Measurements from ENCODE around the gene ZDHHC9. TPM values are rescaled to one million over a fixed set of nuclear protein-coding genes. Genes with fewer than 3 reads are reported as not detected.

Gene ZDHHC9
- total and polyA plus RNA-seq, 4 experiments from 2014 or later = 5.1 to 8.1 (median 5.8) TPM

- no peaks in the 10 kb centered on the region for H3K27me3 Mint-ChIP-seq
- CTCF ChIA-PET (ENCODE audit: partially characterized antibody) = interaction anchor here (0.9 to 5.2 kb wide), 6 partner anchors 7 to 54 kb away, joined by 5 to 30 read pairs (median 16); no protein-coding TSS in a partner anchor
- H3K9me3 Mint-ChIP-seq = no peaks in the 10 kb centered on the region
- peaks cover 12% of the 10 kb centered on the region for H3K36me3 ChIP-seq (ENCODE audit: insufficient read depth, low read length)
- H3K9me3 ChIP-seq (ENCODE audit: control insufficient read depth in 1 of 2, low read length in 2 of 2) = no peaks in the 10 kb centered on the region
- intact Hi-C loops (cut with micrococcal nuclease) = no loop called here
- peak overlapping the region; percentile 62 for H3K27ac ChIP-seq (ENCODE audit: low read depth, low read length)
- no peaks in the 10 kb centered on the region for H3K27me3 ChIP-seq (ENCODE audit: insufficient read depth, low read length)
- peaks cover 35 to 87% (median 64%) of the 10 kb centered on the region in 4 donors for H3K4me1 Mint-ChIP-seq
- H3K27ac Mint-ChIP-seq = peak overlapping the region; percentile 86 to 95 (median 92)
- H3K36me3 Mint-ChIP-seq = peaks cover 18 to 35% of the 10 kb centered on the region in 2 donors
- DNase-seq = no peak
- peak overlapping the region; percentile 75 to 86 for H3K4me3 ChIP-seq (ENCODE audit: low read length in 2 of 2)
- POLR2A ChIA-PET (ENCODE audit: partially characterized antibody) = interaction anchor here (0.6 to 39.3 kb wide), 10 partner anchors 6 to 457 kb away, joined by 3 to 1390 read pairs (median 4); partner anchors contain the start of gene SASH3
- peaks cover 70% of the 10 kb centered on the region for H3K4me1 ChIP-seq (ENCODE audit: insufficient read depth, low read length)
- peak overlapping the region; percentile 81 to 97 (median 88) for H3K4me3 Mint-ChIP-seq
Observed at GRCh38 chrX:129779086-129779672, 64.5 kb downstream of the ZDHHC9 start.

DNA sequence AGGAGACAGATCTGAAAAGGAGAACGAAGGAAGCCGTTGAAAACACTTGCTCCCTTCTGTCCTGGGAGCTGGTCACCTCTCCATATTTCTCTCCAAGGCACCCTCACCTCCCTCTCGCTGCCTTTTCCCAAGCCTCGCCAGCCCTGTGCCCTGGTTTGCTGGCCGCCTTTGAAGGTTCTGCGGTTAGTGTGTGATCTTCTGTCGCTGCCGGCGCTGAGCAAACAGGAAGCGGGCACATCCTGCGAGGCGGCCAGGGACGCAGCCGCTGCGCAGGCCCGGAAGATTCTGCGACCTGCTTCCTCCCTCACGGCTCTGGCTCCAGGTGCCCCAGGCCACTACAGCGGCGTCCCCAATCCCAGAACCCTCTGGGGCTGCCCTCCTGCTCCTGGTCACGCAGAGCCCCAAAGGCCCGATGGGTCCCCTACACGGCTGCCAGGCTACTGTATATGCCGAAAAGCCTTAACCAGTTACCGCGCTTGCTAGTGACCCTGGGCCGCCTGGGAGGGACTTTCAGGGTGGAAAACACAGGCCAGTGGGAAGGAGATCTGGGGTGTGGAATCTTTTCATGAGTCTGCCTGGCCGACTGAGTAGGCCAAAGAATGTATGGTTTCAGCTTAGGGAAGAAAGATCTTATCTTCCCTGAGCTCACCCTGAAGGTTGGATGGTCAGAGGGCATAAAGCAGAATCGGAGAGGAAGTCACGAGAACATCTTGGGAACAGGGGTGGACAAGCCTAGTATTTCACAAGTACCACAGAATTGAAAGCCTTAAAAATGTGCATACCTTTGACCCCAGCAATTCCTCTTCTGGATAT, 66.3 kb downstream of the ZDHHC9 start:
- no peaks in the 10 kb centered on the region for H3K36me3 ChIP-seq (ENCODE audit: insufficient read depth, low read length)
- Mint-ChIP-seq H3K27ac (peak overlapping the region; percentile 86 to 97 (median 93)), H3K36me3 (peaks cover 4 to 20% of the 10 kb centered on the region in 2 donors), H3K9me3 (no peaks in the 10 kb centered on the region), H3K4me1 (peaks cover 37 to 86% (median 63%) of the 10 kb centered on the region in 4 donors), H3K4me3 (peak overlapping the region; percentile 80 to 90 (median 84)), H3K27me3 (no peaks in the 10 kb centered on the region)
- peak overlapping the region; percentile 62 for H3K27ac ChIP-seq (ENCODE audit: low read depth, low read length)
- POLR2A ChIA-PET (ENCODE audit: partially characterized antibody) = interaction anchor here (0.8 to 39.3 kb wide), 6 partner anchors 8 to 176 kb away, joined by 3 to 1390 read pairs (median 12); partner anchors contain the start of genes SASH3 and UTP14A
- H3K27me3 ChIP-seq (ENCODE audit: insufficient read depth, low read length) = no peaks in the 10 kb centered on the region
- DNase-seq = peak; percentile 74 to 82 (median 80)
- intact Hi-C loops (cut with micrococcal nuclease) = loop anchor here (1.0 kb wide), 1 partner anchor 8 kb away; no protein-coding TSS in a partner anchor
- CTCF ChIA-PET (ENCODE audit: partially characterized antibody) = interaction anchor here (1.2 to 4.4 kb wide), 9 partner anchors 9 to 52 kb away, joined by 3 to 21 read pairs (median 5); no protein-coding TSS in a partner anchor
- peaks cover 70% of the 10 kb centered on the region for H3K4me1 ChIP-seq (ENCODE audit: insufficient read depth, low read length)
- H3K9me3 ChIP-seq (ENCODE audit: control insufficient read depth in 1 of 2, low read length in 2 of 2) = no peaks in the 10 kb centered on the region
- H3K4me3 ChIP-seq (ENCODE audit: low read length in 2 of 2) = peak overlapping the region in 1 of 2 donors; percentile 59

GRCh38 chrX:129773649-129774458, 69.8 kb downstream of the ZDHHC9 start:
- Histone ChIP-seq H3K4me1 (ENCODE audit: insufficient read depth, low read length) (peaks cover 92% of the 10 kb centered on the region), H3K4me3 (ENCODE audit: low read length in 2 of 2) (no peak overlapping the region), H3K9me3 (ENCODE audit: control insufficient read depth in 1 of 2, low read length in 2 of 2) (no peaks in the 10 kb centered on the region), H3K27me3 (ENCODE audit: insufficient read depth, low read length) (no peaks in the 10 kb centered on the region), H3K36me3 (ENCODE audit: insufficient read depth, low read length) (no peaks in the 10 kb centered on the region), H3K27ac (ENCODE audit: low read depth, low read length) (peak overlapping the region; percentile 26)
- ChIA-PET POLR2A (ENCODE audit: partially characterized antibody) (interaction anchor here (1.0 to 39.3 kb wide), 3 partner anchors 6 to 27 kb away, joined by 3 to 1390 read pairs (median 1390); partner anchors contain the start of gene SASH3), CTCF (ENCODE audit: partially characterized antibody) (interaction anchor here (1.6 to 4.1 kb wide), 4 partner anchors 7 to 49 kb away, joined by 4 to 30 read pairs (median 11); partner anchors contain the start of gene SASH3)
- DNase-seq = peak in 1 of 5 donors; percentile 58
- H3K9me3 Mint-ChIP-seq = no peaks in the 10 kb centered on the region
- no peaks in the 10 kb centered on the region for H3K36me3 Mint-ChIP-seq
- H3K4me3 Mint-ChIP-seq = peak overlapping the region in 7 of 8 donors; percentile 2 to 83 (median 41)
- intact Hi-C loops (cut with micrococcal nuclease) = no loop called here
- H3K27ac Mint-ChIP-seq = peak overlapping the region; percentile 50 to 96 (median 86)
- no peaks in the 10 kb centered on the region for H3K27me3 Mint-ChIP-seq
- H3K4me1 Mint-ChIP-seq = peaks cover 42 to 90% (median 65%) of the 10 kb centered on the region in 4 donors

DNA sequence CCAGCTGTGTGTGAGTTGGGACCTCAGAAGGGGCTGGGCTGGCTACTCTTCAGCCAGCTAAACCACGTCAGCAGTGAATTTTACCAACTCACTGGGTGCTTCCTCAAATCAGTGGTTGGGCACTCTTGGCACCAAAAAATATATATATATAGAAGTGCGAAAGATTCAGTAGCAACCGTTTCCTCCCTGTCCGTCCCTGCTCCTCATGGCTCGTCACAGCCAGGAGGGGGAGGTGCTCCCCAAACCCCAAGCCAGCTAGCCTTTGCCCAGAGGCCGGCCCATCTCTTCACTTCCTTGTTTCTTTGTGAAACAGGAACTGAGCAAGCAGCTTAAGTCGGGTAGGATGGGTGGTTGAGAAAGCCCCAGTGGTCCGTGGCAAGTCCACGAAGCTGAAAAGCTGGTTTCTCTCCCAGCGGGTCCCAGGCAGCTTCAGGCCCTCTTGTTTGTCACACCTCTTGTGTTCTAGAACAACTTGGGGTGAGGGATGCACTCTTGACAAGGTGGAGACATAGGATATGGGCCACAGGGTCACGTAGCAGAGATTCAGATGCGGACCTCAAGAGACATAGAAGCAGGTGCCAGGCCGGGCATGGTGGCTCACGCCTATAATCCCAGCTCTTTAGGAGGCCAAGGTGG, 70.8 kb downstream of the ZDHHC9 start:
- H3K27ac ChIP-seq (ENCODE audit: low read depth, low read length) = peak overlapping the region; percentile 26
- no peaks in the 10 kb centered on the region for H3K9me3 ChIP-seq (ENCODE audit: control insufficient read depth in 1 of 2, low read length in 2 of 2)
- peaks cover 45 to 92% (median 69%) of the 10 kb centered on the region in 4 donors for H3K4me1 Mint-ChIP-seq
- H3K9me3 Mint-ChIP-seq = no peaks in the 10 kb centered on the region
- POLR2A ChIA-PET (ENCODE audit: partially characterized antibody) = interaction anchor here (1.0 to 39.3 kb wide), 3 partner anchors 5 to 26 kb away, joined by 3 to 1390 read pairs (median 1390); partner anchors contain the start of gene SASH3
- intact Hi-C loops (cut with micrococcal nuclease) = no loop called here
- H3K4me3 Mint-ChIP-seq = peak overlapping the region in 7 of 8 donors; percentile 59 to 84 (median 72)
- no peaks in the 10 kb centered on the region for H3K27me3 Mint-ChIP-seq
- no peaks in the 10 kb centered on the region for H3K36me3 Mint-ChIP-seq
- no peaks in the 10 kb centered on the region for H3K27me3 ChIP-seq (ENCODE audit: insufficient read depth, low read length)
- peak overlapping the region; percentile 86 to 96 (median 94) for H3K27ac Mint-ChIP-seq
- H3K4me3 ChIP-seq (ENCODE audit: low read length in 2 of 2) = no peak overlapping the region
- CTCF ChIA-PET (ENCODE audit: partially characterized antibody) = interaction anchor here (0.6 to 4.1 kb wide), 6 partner anchors 8 to 50 kb away, joined by 3 to 30 read pairs (median 8); partner anchors contain the start of gene SASH3
- H3K4me1 ChIP-seq (ENCODE audit: insufficient read depth, low read length) = peaks cover 92% of the 10 kb centered on the region
- H3K36me3 ChIP-seq (ENCODE audit: insufficient read depth, low read length) = no peaks in the 10 kb centered on the region
- peak in 2 of 5 donors; percentile 31 to 69 for DNase-seq

DNA sequence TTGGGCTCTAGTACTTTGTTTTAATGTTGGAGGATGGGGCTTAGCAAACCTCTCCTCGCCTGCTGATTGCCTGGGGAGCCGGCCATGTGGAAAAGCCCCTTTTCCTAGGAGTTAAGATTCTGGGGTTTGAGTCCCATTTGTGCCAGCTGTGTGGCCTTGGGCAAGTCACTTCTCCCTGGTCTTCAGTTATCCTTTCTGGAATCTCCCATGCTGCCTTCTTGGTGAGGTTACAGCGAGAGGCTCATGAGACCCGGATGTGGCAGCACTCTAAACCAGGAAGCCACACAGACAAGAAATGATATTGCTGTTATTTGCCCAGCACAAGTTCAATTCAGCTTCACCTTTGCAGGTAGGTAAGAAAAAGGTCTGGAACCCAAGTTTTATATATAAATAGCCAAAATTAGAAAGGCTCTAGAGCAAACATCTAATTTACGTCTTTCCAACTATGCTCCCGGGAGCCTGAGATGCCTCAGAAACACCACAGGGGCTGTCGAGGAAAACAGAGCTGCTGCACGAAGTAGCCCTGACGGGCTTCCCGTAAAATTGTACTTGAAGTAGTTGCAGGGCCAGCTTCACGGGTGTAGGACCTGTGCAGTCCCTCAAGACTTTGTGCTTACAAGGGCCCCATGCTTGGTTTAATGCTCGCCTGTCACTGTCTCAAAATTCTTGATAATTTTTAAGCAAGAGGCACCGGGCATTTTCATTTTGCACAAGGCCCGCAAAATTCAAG, 72.3 kb downstream of the ZDHHC9 start:
- ChIA-PET CTCF (ENCODE audit: partially characterized antibody) (interaction anchor here (1.3 to 4.1 kb wide), 6 partner anchors 10 to 52 kb away, joined by 3 to 30 read pairs (median 8); partner anchors contain the start of gene SASH3), POLR2A (ENCODE audit: partially characterized antibody) (interaction anchor here (1.2 to 39.3 kb wide), 3 partner anchors 3 to 45 kb away, joined by 4 to 1390 read pairs (median 1390); partner anchors contain the start of gene SASH3)
- intact Hi-C loops (cut with micrococcal nuclease) = no loop called here
- Histone ChIP-seq H3K4me3 (ENCODE audit: low read length in 2 of 2) (no peak overlapping the region), H3K9me3 (ENCODE audit: control insufficient read depth in 1 of 2, low read length in 2 of 2) (no peaks in the 10 kb centered on the region), H3K4me1 (ENCODE audit: insufficient read depth, low read length) (peaks cover 93% of the 10 kb centered on the region), H3K27ac (ENCODE audit: low read depth, low read length) (peak overlapping the region; percentile 42), H3K27me3 (ENCODE audit: insufficient read depth, low read length) (no peaks in the 10 kb centered on the region), H3K36me3 (ENCODE audit: insufficient read depth, low read length) (no peaks in the 10 kb centered on the region)
- H3K27ac Mint-ChIP-seq = peak overlapping the region; percentile 86 to 95 (median 93)
- H3K36me3 Mint-ChIP-seq = no peaks in the 10 kb centered on the region
- peaks cover 0 to 4% (median 0%) of the 10 kb centered on the region in 8 donors for H3K9me3 Mint-ChIP-seq
- H3K4me3 Mint-ChIP-seq = peak overlapping the region in 7 of 8 donors; percentile 11 to 72 (median 53)
- peaks cover 44 to 92% (median 67%) of the 10 kb centered on the region in 4 donors for H3K4me1 Mint-ChIP-seq
- H3K27me3 Mint-ChIP-seq = no peaks in the 10 kb centered on the region
- peak in 4 of 5 donors; percentile 50 to 62 (median 58) for DNase-seq
